RPMI7951 (cell line): ENCODE results near the gene RAB3GAP1. TPM values are rescaled to one million over a fixed set of nuclear protein-coding genes. Genes with fewer than 3 reads are reported as not detected.
A peak's percentile ranks its signal among the peaks of the same experiment; 100 is the strongest.
"Not testable (repeated sequence)": the region's sequence is repeated elsewhere in the genome, so short reads cannot be mapped to it uniquely, and the experiment has no call there.

Experiments
- DNase-seq: peaks from one replicate; pipeline ENCODE4 v3.0.0-alpha.2; 2012; ENCODE audit warnings: low read depth
- total RNA-seq: library from RNA; depleted of rRNA; stranded (reverse); fragments of >200 nt; shearing (Covaris generic); gene quantifications from 2 replicates; pipeline ENCODE4 v1.2.3, GENCODE V29; 2014

Gene RAB3GAP1
- total RNA-seq, 1 experiment from 2014 or later, result 39.2 TPM

- DNase-seq, result not testable (repeated sequence)
Observed at GRCh38 chr2:135105513-135106316, 53.6 kb downstream of the RAB3GAP1 start.

GRCh38 chr2:135113322-135113721, 61.2 kb downstream of the RAB3GAP1 start:
- no peak for DNase-seq

GRCh38 chr2:135119582-135119981, 67.5 kb downstream of the RAB3GAP1 start:
- DNase-seq, result no peak

GRCh38 chr2:135121016-135121657, 69.0 kb downstream of the RAB3GAP1 start:
- DNase-seq, result no peak

- DNase-seq, result not testable (repeated sequence)
Observed at GRCh38 chr2:135121658-135122039, 69.6 kb downstream of the RAB3GAP1 start.

GRCh38 chr2:135124924-135125886, 73.1 kb downstream of the RAB3GAP1 start:
- DNase-seq, result no peak

GRCh38 chr2:135125940-135126339, 73.8 kb downstream of the RAB3GAP1 start:
- DNase-seq, result no peak

- no peak for DNase-seq
Observed at GRCh38 chr2:135130751-135131150, 78.7 kb downstream of the RAB3GAP1 start.

GRCh38 chr2:135132314-135132713, 80.2 kb downstream of the RAB3GAP1 start:
- DNase-seq, result no peak

- DNase-seq, result no peak
Observed at GRCh38 chr2:135140606-135141005, 88.5 kb downstream of the RAB3GAP1 start.

- DNase-seq, result no peak
Observed at GRCh38 chr2:135142323-135142722, 90.2 kb downstream of the RAB3GAP1 start.

GRCh38 chr2:135144343-135144742, 92.3 kb downstream of the RAB3GAP1 start:
- no peak for DNase-seq

GRCh38 chr2:135149251-135149650, 97.2 kb downstream of the RAB3GAP1 start:
- DNase-seq, result peak; percentile 31

- no peak for DNase-seq
Observed at GRCh38 chr2:135150725-135151124, 98.6 kb downstream of the RAB3GAP1 start.

- DNase-seq, result no peak
Observed at GRCh38 chr2:135151615-135152014, 99.5 kb downstream of the RAB3GAP1 start.

GRCh38 chr2:135152361-135152760, 100.3 kb downstream of the RAB3GAP1 start:
- peak; percentile 57 for DNase-seq

GRCh38 chr2:135154962-135155361, 102.9 kb downstream of the RAB3GAP1 start:
- no peak for DNase-seq

- no peak for DNase-seq
Observed at GRCh38 chr2:135157856-135158255, 105.8 kb downstream of the RAB3GAP1 start.

- no peak for DNase-seq
Observed at GRCh38 chr2:135159191-135159590, 107.1 kb downstream of the RAB3GAP1 start.

GRCh38 chr2:135162377-135162776, 110.3 kb downstream of the RAB3GAP1 start:
- DNase-seq, result no peak

- DNase-seq, result no peak
Observed at GRCh38 chr2:135162786-135163185, 110.7 kb downstream of the RAB3GAP1 start.

GRCh38 chr2:135163306-135163705, 111.2 kb downstream of the RAB3GAP1 start:
- DNase-seq, result no peak
